CD4-positive, alpha-beta T cell treated with Interferon alpha-2 for 1 hour (primary cell): ENCODE results near the gene NLN.
A peak's percentile ranks its signal among the peaks of the same experiment; 100 is the strongest.
"Not testable (repeated sequence)": the region's sequence is repeated elsewhere in the genome, so short reads cannot be mapped to it uniquely, and the experiment has no call there.

ENCODE experiments used
- DNase-seq, 2 donors: peaks; one replicate each; pipeline ENCODE4 v3.0.0-alpha.2; 2020 to 2022

NLN gene

GRCh38 chr5:65835191-65835590 lies 113.2 kb downstream of the NLN start:
- DNase-seq, result no peak

- DNase-seq, result no peak
These were observed 115.1 kb downstream of the NLN start for GRCh38 chr5:65837139-65837538.

- not testable (repeated sequence) for DNase-seq
These were observed 117.2 kb downstream of the NLN start for GRCh38 chr5:65839170-65839569.

GRCh38 chr5:65840071-65840470 lies 118.1 kb downstream of the NLN start:
- no peak for DNase-seq

- DNase-seq, result not testable (repeated sequence)
These were observed 122.8 kb downstream of the NLN start for GRCh38 chr5:65844763-65845162.

GRCh38 chr5:65846101-65846500 lies 124.1 kb downstream of the NLN start:
- no peak for DNase-seq

GRCh38 chr5:65847019-65847418 lies 125.0 kb downstream of the NLN start:
- DNase-seq, result not testable (repeated sequence)

GRCh38 chr5:65849918-65850317 lies 127.9 kb downstream of the NLN start:
- DNase-seq, result not testable (repeated sequence)

GRCh38 chr5:65854925-65855324 lies 132.9 kb downstream of the NLN start:
- DNase-seq, result no peak

- DNase-seq, result no peak
These were observed 133.8 kb downstream of the NLN start for GRCh38 chr5:65855766-65856315.

GRCh38 chr5:65856520-65856919 lies 134.5 kb downstream of the NLN start:
- no peak for DNase-seq

- DNase-seq, result no peak
These were observed 136.3 kb downstream of the NLN start for GRCh38 chr5:65858316-65858715.

- no peak for DNase-seq
These were observed 139.8 kb downstream of the NLN start for GRCh38 chr5:65861830-65862241.

GRCh38 chr5:65862384-65862783 lies 140.4 kb downstream of the NLN start:
- no peak for DNase-seq

GRCh38 chr5:65863747-65864146 lies 141.7 kb downstream of the NLN start:
- no peak for DNase-seq

GRCh38 chr5:65866837-65867521 lies 145.0 kb downstream of the NLN start:
- peak in 1 of 2 donors; percentile 19 for DNase-seq

- no peak for DNase-seq
These were observed 145.7 kb downstream of the NLN start for GRCh38 chr5:65867542-65868195.

GRCh38 chr5:65868509-65868908 lies 146.5 kb downstream of the NLN start:
- DNase-seq, result no peak

- DNase-seq, result no peak
These were observed 149.2 kb downstream of the NLN start for GRCh38 chr5:65871182-65871581.

- DNase-seq, result not testable (repeated sequence)
These were observed 149.8 kb downstream of the NLN start for GRCh38 chr5:65871776-65872175.

GRCh38 chr5:65873181-65873750 lies 151.3 kb downstream of the NLN start:
- no peak for DNase-seq

- DNase-seq, result no peak
These were observed 152.2 kb downstream of the NLN start for GRCh38 chr5:65874241-65874640.

- DNase-seq, result no peak
These were observed 154.5 kb downstream of the NLN start for GRCh38 chr5:65876496-65876895.

- no peak for DNase-seq
These were observed 155.0 kb downstream of the NLN start for GRCh38 chr5:65876970-65877369.
